ENCODE results near the gene FSTL3. TPM values are rescaled to one million over a fixed set of nuclear protein-coding genes. Genes with fewer than 3 reads are reported as not detected.

The FSTL3 gene
- total and polyA plus RNA-seq, 10 of the 15 experiments (the other 5 are each of a cell fraction or from before 2014, with no cell fraction given): 0.42 to 13.5 (median 3.6) TPM

- TF ChIP-seq RELB (IDR thresholded peaks at IDR 0.05; ENCODE audit: low read depth) (no peak), ZNF622 (IDR thresholded peaks at IDR 0.05) (no peak), TCF7 (IDR thresholded peaks at IDR 0.05; ENCODE audit: borderline replicate concordance) (no peak), KDM1A (IDR thresholded peaks at IDR 0.05; ENCODE audit: borderline replicate concordance) (no peak), RCOR1 (conservative IDR thresholded peaks at IDR 0.05; ENCODE audit: low read depth, low read length) (no peak), SIX5 (IDR thresholded peaks at IDR 0.05; ENCODE audit: low read depth, low read length, severe bottlenecking) (peak; percentile 29), SREBF2 (IDR thresholded peaks at IDR 0.05; ENCODE audit: low read length) (no peak), SRF (IDR thresholded peaks at IDR 0.05; ENCODE audit: low read depth in 2 of 2, low read length in 2 of 2) (0 out of 4 replicates have a peak, but pooled peaks of 1 of the 2 experiments have one; percentile 48), NFYA (IDR thresholded peaks at IDR 0.05; ENCODE audit: borderline replicate concordance, low read depth, low read length) (no peak), JUND (IDR thresholded peaks at IDR 0.05; ENCODE audit: low read depth, low read length) (no peak), RBBP5 (conservative IDR thresholded peaks at IDR 0.05) (no peak), TCF3 (IDR thresholded peaks at IDR 0.05; ENCODE audit: borderline replicate concordance, insufficient read depth, low read depth, low read length) (0 out of 2 replicates have a peak, but pooled peaks have one; percentile 23), HCFC1 (IDR thresholded peaks at IDR 0.05; ENCODE audit: low read length) (peak; percentile 60), NR2F1 (conservative IDR thresholded peaks at IDR 0.05) (no peak), HDAC2 (IDR thresholded peaks at IDR 0.05) (no peak), EGR1 (IDR thresholded peaks at IDR 0.05; ENCODE audit: borderline replicate concordance in 1 of 2, low read depth in 2 of 2, low read length in 2 of 2) (peak; percentile 89 to 92), RFX5 (IDR thresholded peaks at IDR 0.05; ENCODE audit: low read depth, low read length) (no peak)
Observed at GRCh38 chr19:662962-663681, 13.1 kb upstream of the FSTL3 start, which contains the start of gene RNF126 (continued).

Data from GM12878 (cell line).